GM18951 (cell line): Measurements from ENCODE around the gene ECM2.

Experiments
- POLR2A ChIP-seq: IDR thresholded peaks from 4 replicates; pipeline ENCODE4 v1.6.1; 2011; ENCODE audit warnings: mild to moderate bottlenecking; ENCODE audit not compliant: insufficient read length, insufficient read depth; ENCODE audit errors: extremely low read depth
- in situ Hi-C: fragments of 300-500 bp; cut with MboI; formaldehyde crosslinking; loops from one replicate; pipeline ENCODE4 v1.12.0; 2022; ENCODE audit warnings: low sequenced_read_pairs, mixed read lengths, inconsistent platforms; ENCODE audit not compliant: unreplicated experiment

Gene ECM2

DNA sequence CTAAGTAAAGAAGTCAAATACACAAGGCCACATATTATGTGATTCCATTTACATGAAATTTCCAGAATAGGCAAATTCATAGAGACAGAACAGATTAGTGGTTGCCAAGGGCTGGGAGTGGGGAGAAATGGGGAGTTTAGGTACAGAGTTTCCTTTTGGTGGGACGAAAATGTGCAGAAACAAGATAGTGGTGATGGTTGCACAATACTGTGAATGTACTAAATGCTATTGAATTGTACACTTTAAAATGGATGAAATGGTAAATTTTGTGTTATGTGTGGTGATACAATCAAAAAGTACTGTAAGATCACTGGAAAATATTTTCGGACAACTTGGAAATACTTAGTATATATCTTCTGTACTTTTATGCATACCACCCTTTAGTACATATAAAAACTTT, 15.0 kb downstream of the ECM2 start:
- in situ Hi-C loops: no loop called here
- no peak for TF ChIP-seq POLR2A

DNA sequence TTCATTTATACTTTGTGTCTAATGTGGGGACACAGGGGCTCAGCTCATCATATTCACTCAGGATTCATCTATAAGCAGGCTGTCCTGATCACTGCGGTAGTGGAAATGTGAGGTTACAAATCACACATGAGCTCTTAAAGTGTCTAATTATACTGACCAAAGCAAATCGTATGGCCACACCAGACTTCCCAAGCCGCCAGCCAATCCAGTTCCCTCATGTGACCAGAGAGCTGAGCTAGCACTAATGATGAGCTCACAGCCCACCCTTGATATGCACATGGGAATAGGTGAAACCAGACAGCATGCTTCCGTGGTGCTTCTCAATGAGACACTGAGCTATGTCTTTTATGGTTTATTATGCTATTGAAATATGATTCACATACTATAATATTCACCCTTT, 17.6 kb downstream of the ECM2 start:
- in situ Hi-C loops: no loop called here

DNA sequence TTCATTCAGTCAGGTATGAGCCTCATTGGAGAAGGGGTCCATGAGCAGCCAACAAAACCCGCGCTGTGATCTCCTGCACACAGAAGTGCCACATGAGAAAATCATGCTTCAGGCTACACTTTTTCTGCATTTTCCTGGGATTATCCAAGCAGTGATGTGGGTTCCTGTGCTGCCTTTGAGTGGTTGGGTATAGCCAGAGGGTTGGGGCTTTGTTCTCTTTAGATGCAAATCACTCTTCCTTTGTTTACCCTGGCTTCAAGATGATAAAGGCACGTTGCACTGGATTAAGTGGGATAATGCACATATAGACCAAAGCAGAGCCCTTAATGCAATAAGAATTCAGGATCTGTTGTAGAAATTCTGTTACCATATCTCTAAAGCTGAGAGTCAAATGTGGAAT, 18.7 kb downstream of the ECM2 start:
- in situ Hi-C loops: no loop called here
- TF ChIP-seq POLR2A: no peak

More for the DNA sequence above, 17.6 kb downstream of the ECM2 start:
- no peak for TF ChIP-seq POLR2A

DNA sequence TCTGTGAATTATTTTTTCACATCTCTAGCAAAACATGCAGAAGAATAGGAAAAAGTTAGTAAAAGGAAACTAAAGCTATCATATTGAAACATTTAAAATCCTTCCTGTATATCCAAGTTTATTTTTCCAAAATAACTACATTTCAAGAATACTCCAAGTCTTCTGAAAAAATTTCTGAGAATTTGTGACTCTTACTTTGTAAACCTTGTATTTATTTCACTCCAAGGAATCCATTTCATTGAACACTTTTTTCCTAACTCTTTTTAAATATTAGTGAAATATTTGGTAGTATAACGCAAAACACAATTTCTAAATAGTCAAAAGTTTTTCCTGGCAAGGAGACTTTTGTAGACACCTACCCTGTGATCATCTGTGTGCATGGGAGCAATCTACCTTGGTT, 19.3 kb downstream of the ECM2 start:
- TF ChIP-seq POLR2A: no peak
- in situ Hi-C loops: no loop called here

DNA sequence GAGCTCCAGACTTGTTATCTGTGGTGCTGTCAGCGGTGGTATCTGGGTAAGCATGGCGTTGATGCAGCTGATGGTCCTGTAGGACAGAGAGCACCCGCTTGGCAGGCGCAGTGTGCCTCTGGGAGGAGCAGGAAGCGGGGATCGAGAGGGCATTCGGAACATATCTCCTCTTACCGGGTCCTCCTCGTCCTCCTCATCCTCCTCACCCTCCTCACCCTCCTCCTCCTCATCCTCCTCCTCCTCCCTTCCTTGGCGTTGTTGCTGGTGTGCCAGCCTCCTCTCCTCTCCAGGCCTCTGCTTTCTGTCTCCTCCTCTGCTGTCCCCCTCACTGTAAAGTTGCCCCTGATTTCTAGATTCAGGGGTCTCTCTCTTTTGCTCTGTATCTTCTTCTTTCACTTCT, 21.2 kb downstream of the ECM2 start:
- in situ Hi-C loops: no loop called here
- TF ChIP-seq POLR2A: no peak

DNA sequence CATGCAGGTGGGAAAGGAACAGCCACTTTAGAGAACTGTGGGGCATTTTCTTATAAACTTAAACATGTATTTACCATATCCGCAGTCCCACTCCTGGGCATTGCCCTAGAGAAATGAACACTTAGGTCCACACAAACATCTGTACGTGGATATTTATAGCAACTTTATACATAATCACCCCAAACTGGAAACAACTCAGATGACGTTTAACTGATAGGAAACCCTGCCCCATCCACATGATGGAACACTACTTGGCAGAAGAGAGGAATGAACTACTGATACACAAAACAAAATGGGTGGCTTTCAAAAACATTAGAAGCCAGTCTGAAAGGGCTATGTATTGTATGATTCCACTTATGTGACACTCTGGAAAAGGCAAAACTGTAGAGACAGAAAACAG, 22.4 kb downstream of the ECM2 start:
- no peak for TF ChIP-seq POLR2A
- in situ Hi-C loops: no loop called here

DNA sequence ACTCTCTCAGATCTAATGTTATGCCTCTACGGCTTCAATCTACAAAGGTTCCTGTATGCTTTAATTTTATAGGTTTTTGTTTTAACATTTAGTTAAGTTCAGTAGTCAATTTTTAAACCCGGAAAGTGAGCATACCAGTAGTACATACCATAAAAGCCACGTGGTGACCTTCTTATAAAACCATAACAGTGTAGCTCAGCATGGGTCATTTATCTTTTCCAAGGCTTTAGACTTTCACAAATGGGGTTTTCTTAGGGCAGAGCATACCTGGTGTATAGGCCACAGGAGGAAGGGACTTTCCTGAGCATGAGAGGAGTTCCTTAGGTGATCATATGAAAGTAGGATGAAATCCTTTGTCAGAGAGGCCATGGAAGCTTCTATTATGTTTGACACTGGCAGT, 23.2 kb downstream of the ECM2 start:
- in situ Hi-C loops: no loop called here
- no peak for TF ChIP-seq POLR2A

DNA sequence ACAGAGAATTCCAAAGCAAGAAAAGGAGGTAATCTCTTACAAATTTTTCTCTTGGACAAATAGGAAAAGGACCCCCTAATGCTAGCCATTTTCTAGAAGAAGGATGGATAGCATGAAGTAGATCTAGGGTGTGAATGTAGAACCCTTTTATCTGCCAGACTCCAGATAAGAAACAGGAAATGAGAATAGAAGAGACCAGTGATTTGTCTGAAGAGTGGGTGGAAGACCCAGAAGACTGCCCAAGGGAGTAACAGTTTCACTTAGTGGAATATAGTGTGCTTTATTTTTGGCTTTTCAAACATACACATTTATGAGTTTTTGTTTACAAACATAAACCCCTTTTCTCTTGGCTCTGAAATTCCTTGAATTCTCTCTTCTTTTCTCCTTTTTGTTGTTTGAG, 25.0 kb downstream of the ECM2 start:
- in situ Hi-C loops: no loop called here
- no peak for TF ChIP-seq POLR2A

DNA sequence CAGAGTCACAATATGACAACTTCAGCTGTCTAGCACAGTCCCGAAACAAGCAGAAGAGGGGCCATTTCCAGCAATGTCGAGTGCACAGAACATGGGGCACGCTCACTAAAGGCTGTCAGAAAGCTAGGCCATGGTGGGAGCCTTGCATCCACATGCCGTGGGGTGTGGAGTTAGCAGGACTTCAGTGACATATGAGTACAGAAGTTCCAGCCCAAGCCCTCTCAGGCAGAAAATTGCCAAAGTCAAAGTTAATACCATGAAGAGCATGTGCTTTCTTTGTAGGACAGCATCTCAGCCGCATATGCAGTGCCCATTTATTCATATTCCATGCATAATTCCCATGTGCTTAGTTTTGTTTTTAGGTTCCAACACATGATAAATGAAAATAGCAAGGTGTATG, 26.7 kb downstream of the ECM2 start:
- in situ Hi-C loops: no loop called here

DNA sequence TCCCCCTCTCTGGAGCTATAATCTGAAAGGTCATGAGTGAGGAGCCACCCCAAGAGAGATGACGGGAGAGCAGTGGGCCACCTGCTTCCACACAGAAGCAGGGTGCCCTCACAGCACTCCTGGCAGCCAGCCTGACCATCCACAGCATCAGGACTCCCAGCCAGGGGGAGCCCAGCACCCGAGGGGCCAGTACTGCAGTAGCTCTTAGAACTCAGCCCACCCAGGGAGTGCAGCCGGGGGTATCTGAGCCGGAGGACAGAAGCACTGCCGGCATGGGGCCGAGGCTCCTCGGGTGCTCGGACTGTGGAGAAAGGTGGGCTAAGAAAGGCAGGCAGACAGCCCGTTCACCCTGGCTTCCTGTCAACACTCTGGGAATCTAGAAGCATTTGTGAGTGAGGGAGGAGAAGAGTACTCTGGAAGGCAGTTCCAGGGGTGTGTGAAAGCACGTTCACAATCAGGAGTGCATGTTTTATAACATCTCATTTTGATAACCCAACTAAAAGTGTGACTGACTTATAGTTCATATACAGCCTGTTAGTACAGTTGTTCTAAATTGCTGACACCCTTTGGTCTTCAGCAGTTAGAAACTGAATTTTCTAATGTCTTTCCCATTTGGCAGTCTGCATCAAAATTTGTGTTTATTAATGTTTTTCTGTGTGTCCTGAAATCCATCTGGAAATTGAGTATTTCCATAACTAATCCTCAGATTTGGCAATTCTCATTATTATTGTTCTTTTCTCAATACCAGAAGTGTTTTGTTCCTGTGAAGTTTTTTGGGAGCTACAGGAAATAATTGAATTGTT, 27.6 kb downstream of the ECM2 start:
- in situ Hi-C loops: no loop called here
- no peak for TF ChIP-seq POLR2A

More for the DNA sequence above, 26.7 kb downstream of the ECM2 start:
- TF ChIP-seq POLR2A: no peak

DNA sequence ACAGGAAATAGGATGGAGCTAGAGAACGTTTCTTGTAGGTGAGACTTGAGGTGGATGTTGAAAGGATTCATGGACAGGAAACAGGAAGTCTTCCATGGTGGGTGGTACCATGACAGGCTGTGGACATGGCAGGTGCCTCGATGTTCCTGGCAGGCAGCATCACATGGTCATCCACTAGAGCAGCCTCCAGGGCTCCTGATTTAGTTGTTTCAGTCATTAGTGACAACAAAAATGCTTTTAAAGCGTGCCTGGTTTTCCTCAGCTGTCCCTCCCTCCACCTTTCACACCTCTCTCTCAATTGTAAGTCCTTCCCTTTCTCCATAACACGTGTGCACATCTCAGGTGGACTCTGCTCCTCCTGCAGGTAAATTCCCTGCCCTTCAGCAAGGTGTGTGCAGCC, 28.3 kb downstream of the ECM2 start:
- TF ChIP-seq POLR2A: no peak
- in situ Hi-C loops: no loop called here

DNA sequence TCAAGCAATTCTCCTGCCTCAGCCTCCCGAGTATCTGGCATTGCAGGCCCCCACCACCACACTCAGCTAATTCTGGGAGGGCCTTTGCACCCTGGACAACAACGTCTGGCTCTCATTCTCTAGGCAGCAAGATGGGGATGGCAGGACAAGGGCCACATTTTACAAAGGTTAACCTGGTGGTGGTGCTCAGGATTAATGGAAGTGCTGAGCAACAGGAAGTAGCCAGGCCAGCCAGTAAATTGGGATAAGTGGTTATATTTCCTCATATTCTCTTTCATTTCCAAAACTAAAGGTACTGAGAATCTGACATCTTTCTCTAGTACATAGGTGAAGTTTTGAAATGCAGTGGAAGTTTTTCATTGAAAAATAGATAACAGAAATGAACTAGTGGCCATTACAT, 28.8 kb downstream of the ECM2 start:
- in situ Hi-C loops: no loop called here
- TF ChIP-seq POLR2A: no peak

DNA sequence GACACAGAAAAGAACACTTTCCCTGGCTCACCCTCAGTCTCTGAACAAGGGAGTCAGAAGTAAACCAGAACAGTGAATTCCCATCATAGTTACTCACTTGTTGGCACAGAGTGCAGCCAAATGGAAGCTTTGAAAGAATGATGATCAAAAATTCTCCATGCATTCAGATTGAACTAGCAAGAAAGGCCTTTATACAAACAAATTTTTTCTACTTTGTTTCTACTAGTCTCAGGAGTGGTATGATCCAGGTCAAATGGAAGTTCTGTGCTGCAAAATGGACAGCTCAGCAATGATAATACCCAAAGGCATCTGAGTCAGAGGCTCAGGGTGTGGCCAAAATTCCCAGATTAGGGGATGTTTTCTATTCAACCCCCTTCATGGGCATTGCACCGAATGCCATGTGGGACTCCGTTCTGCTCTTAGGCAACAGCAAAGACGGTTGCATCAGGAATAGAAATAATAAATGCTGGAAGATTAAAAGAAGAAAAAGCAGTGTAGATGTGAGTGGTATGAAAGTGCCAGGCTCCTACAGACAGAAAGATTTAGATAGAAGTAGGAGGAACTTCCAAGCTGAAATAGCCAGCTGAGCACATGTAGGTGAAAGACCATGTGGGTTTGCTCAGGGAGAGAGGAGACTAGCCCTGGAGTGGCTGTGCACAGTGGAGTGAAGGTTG, 29.5 kb downstream of the ECM2 start:
- in situ Hi-C loops: no loop called here
- TF ChIP-seq POLR2A: no peak

DNA sequence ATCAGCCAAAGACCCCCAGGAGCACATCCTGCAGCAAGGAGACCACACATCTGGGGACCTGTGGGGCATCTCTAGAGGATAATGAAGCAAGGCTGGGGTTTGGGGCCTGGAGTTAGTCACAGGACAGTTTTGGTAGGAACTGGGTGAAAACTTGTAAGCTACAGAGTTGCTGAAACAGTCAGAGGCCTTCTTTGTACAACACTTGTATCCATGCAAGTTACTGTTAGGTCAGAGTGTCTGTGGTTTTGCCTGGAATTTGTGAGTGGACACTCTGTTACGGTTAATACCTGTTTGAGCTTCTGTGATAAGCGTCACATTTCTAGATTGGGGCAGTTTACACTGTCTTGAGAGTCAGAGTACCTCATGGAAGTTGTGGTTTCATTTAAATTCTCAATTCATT, 30.9 kb downstream of the ECM2 start:
- in situ Hi-C loops: no loop called here
- no peak for TF ChIP-seq POLR2A
